NOMO-1 treated with dmso at 0.1 percent for 144 hours (cell line): ENCODE measurements around the gene RAB4B.
A peak's percentile ranks its signal among the peaks of the same experiment; 100 is the strongest.
"Not testable (repeated sequence)": the region's sequence is repeated elsewhere in the genome, so short reads cannot be mapped to it uniquely, and the experiment has no call there.

Experiments
- DNase-seq: peaks from one replicate; lab custom pipeline; 2025; ENCODE audit not compliant: unreplicated experiment; lab: John Stamatoyannopoulos, UW

The RAB4B gene, protein sequence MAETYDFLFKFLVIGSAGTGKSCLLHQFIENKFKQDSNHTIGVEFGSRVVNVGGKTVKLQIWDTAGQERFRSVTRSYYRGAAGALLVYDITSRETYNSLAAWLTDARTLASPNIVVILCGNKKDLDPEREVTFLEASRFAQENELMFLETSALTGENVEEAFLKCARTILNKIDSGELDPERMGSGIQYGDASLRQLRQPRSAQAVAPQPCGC

DNA sequence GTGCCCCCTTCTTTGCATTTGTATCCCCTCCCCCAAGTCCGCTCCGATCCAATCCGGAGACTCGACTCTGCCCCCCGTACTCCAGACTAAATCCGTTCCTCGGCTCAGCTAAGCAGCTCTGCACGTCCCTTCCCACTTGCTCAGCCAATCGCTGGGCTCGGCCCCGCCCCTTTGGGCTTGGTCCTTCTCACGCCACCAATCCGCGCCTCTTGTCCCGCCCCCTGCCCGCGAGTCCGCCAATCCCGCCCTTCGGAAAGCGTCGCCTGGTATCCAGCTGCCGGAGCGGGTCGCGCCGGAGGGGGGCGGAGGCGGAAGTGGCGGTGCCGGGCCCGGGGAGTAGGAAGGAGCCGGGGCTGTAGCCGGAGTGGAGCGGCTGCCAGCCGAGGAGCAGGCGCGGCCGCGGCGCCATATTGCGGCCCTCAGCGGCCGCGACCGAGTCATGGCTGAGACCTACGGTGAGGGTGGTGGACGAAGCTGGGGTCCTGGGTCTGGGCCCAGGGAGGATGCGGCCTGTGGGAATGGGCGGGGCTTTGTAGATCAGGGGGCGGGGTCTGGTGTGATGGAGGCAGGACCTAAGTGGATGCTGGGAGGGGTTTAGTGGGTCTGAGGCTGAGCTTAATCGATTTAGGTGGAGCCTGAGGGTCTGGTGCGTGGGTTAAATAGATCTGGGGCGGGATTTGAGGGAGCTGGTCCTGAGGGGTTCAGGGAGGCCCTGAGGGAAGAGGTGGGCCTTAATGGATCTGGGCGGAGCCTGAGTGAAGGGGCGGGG lies at the start of gene RAB4B:
Gene RAB4B (plus strand): TSS at position 311 of the 769 bp plus-strand sequence. CDS start 129 bp downstream, at position 440.
- DNase-seq = peak; percentile 99

DNA sequence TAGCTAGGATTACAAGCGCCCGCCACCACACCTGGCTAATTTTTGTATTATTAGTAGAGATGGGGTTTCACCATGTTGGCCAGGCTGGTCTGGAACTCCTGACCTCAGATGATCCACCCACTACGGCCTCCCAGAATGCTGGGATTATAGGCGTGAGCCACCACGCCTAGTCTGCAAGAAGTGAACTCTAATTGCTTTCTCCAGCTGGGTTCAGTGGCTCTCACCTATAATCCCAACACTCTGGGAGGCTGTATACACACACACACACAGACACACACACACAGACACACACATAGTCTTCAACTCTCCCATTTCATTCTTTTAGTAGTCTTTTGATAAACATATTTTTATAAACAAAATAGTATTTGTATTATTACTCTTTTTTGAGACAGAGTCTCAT lies 48.0 kb upstream of the RAB4B start:
- DNase-seq = not testable (repeated sequence)

DNA sequence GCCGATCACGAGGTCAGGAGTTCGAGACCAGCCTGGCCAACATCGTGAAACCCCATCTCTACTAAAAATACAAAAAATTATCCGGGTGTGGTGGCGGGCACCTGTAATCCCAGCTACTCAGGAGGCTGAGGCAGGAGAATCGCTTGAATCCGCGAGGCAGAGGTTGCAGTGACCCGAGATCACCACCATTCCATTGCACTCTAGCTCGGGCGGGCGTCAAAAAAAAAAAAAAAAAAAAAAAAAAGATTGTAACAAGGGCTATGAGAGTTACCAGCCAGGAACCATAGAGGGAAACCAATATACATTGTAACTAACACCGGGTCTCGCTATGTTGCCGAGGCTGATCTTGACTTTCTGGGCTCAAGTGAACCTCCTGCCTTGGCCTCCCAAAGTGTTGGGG lies 45.7 kb upstream of the RAB4B start:
- not testable (repeated sequence) for DNase-seq

DNA sequence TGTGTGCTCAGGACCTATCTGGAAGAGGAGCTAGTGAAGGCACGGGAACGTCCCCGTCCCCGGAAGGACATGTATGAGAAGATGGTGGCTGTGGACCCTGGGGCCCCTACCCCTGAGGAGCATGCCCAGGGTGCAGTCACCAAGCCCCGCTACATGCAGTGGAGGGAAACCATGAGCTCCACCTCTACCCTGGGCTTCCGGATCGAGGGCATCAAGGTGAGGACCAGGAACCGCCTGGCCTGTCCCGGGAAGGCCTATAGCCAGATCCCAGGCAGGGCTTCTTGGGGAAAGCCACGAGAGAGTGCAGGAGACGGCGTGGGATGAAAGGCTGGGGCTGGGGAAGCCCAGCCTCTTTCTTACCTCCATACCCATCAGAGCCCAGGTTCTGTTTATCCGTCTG lies 44.9 kb upstream of the RAB4B start:
- no peak for DNase-seq

DNA sequence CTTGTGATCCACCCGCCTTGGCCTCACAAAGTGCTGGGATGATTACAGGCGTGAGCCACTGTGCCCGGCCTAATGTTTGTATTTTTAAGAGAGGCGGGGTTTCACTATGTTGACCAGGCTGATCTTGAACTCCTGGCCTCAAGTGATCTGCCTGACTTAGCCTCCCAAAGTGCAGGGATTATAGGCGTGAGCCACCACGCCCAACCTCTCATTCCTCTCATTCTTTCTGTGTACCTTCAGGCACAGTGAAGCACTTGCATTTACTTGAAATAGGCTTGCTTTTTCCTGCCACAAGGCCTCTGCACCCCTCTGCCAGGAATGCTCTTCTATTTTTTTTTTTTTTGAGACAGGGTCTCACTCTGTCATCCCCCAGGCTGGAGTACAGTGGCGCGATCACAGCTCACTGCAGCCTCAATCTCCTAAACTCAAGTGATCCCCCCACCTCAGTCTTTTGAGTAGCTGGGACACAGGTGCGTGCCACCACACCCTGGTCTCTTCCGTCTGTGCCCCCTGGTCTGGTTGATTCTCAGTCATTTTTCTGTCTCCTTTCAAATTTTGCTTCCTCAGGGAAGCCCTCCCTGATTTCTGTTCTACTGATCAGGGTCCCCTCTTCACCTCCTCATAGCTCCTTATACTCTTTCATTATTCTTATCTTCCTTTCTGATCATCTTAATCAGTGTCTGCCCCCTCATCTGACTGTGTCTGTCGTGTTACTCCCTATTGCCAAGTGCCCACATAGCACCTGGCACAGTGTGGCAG lies 42.9 kb upstream of the RAB4B start:
- no peak for DNase-seq

DNA sequence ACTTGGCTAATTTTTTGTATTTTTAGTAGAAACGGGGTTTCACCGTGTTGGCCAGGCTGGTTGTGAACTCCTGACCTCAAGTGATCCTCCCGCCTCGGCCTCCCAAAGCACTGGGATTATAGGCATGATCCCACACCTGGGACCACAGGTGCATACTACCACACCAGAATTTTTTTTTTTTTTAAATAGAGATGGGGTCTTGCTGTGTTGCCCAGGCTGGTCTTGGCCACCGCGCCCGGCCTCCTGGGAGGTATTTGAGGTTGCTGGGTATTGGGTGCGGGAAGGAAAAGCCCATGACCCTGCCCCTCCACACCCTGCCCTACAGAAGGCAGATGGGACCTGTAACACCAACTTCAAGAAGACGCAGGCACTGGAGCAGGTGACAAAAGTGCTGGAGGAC lies 41.4 kb upstream of the RAB4B start:
- no peak for DNase-seq

DNA sequence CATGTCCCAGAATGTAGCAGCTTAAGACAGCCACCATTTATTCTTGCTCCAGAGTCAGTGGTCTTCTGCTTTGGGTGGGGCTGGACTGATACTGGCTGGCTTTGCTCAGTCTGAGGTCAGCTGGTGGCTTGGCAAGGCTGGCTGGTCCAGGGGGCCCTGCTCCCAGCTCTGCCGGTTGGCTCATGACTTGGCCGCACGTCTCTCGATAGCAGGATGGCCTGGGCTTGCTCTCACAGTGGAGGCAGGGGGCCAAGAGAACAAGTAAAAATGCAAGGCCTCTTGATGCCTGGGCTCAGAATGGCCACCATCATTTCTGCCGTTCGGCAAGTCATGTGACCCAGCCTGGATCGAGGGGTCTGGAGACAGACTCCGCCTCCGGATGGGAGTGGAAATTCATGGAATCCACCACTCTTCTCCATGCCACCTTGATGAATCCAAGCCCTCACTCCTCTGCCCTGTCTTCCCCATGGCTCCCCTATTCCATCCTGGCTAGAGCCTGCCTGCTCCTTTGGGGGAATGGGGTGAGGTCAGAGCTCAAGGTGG lies 40.9 kb upstream of the RAB4B start:
- DNase-seq = no peak

DNA sequence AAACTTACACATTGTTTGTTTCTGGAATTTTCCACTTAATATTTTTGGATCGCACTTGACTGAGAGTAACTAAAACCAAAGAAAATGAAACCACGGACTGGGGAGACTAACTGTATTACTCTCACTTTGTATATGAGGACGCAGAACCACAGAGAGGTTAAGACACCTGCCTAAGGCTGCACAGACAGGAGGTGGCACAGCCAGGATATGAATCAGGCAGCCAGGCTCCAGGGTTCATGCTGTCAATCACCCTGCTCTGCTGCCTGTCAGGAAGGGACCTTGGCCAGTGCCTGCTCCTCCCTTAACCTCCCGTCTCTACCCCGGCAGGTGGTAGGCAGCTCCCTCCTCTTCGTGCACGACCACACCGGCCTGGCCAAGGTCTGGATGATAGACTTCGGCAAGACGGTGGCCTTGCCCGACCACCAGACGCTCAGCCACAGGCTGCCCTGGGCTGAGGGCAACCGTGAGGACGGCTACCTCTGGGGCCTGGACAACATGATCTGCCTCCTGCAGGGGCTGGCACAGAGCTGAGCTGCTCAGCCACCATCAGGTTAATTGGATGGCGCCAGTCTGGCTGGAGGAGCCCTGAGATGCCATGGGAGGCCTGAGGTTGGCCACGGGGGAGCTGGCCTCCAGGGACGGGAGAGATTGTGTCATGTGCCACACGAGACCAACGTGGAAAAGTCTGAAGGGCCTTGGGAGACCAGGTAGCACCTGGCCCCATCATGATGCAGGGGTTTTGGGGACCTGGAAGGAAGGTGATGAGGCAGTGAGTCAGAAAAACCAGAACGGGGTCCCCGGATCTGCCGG lies 38.8 kb upstream of the RAB4B start:
- no peak for DNase-seq

DNA sequence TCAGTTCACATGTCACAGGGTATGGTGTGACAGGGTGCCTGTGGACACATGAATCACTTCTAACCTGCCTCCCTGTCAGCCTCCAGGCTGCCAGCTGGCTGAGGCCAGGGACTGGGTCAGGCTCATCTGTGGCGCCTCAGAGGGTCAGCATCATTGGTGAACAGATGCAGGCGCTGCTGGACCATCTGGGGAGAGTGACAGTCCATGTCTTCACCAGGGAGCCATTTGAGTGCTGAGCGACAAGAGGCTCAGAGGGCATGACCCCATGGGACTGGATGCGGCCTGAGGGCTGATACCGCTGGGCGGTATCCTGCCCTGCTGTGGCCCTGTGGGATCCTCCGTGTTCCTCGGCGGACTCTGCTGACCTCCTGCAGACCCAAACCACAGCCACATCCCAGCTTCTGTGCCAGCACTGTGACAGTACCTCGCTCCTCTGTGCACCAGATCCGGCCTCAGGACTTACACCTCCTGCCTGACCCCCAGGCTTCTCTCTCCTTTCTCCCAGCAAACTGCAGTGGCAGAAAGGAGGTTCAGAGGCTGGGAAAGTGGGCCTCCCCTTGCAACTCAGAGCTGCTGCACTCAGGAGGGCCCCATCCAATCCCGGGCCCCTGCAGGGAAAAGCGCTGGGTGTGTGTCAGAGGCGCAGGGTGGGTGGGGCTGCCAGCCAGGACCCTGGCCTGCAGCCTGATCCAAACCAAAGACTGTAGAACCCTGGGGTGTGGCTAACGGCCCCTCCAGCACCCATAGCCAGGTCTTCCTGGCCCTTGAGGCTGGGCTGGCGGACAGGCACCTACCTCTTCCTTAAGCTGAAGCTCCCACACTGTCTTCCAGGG lies 38.0 kb upstream of the RAB4B start:
- DNase-seq = no peak

DNA sequence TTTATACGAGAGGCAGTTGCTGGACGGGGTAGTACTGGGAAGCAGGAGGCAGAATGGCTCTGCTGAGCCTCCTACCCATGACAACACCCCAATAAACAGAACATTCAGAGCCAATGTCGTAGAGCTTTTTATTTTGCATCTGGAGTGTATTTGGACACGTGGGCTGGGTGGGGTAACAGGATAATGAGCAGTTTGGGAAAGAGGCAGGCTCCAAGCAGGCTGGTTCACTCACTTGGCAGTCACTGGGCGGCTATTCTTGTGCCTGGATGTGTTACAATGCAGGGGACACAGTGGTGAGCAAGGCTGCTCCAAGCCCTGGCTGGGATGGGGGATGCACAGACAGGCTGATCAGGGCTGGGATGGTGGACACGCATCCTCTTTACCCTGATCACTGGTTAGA lies 37.3 kb upstream of the RAB4B start:
- no peak for DNase-seq

DNA sequence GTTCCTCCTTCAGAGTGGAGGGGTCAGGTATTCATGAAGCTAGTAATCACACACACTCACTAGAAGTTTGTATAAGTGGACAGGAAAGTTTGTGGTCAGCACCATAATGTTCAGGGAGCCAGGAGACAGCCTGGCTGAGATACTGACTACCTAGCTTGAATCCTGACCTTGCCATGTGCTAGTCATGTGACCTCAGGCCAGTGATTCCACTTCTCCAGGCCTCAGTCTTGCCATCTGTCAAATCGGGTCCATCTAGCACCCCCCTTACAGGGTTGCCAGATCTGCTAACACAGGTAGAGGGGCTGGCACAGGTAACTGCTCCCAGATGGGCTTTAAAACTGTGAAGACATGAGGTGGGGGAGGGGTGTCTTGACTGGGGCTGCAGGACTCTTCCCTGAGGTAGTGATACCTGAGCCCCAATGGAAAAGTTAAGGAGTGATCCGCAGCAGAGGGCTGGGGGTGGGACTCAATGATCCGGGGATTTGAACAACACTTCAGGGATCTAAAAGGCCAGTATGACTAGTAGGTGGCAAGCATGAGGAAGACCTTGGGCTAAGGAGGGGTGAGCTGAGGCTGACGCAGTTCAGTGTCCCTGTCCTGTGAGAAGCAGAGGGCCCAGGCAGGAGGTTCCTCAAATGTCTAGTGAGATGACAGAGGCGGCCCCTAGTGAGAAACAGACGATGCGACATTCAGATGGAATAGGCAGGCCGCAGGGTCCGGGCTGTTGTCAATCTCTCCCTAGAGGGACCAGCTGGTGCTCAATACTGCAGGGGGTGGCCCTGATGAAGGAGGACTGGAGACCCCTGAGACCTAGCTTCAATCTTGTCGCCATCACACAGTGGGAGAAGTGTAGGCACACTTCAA lies 36.3 kb upstream of the RAB4B start:
- no peak for DNase-seq

DNA sequence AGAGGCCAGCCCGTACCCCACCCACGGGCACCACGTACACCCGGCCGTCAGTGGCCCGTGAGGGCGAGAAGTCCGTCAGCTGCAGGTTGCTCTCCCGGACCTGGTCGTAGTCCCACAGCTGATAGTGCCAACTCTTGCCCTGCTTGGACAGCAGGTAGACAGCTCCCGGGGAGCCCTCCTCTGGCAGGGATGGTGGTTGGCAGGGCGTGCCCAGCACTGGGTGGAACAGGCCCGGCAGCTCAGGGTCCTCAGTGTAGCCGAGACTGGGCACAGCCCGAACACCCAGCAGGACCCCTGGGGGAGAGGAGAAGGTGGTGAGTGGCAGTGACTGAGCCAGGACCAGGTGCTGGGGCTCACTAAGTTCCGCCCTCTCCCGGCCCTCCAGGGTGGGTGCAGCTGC lies 35.6 kb upstream of the RAB4B start:
- no peak for DNase-seq

DNA sequence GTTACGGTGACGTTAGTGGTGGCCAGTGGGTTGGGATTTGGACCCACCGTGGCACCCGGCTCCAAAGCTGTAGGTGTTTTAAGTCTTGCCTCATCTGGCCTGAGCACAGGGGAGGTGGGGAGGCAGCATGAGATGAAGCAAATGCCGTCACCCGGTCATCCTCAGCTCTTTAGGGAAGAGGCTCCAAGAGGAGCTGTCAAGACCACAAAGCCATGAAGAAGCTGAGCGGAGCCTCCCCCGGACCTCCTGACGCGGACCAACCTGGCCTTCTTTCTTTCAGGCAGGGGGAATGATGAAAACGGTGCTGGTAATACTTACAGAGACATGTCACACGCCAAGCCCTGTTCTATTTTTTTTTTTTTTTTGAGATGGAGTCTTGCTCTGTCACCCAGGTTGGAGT lies 35.2 kb upstream of the RAB4B start:
- DNase-seq = no peak

DNA sequence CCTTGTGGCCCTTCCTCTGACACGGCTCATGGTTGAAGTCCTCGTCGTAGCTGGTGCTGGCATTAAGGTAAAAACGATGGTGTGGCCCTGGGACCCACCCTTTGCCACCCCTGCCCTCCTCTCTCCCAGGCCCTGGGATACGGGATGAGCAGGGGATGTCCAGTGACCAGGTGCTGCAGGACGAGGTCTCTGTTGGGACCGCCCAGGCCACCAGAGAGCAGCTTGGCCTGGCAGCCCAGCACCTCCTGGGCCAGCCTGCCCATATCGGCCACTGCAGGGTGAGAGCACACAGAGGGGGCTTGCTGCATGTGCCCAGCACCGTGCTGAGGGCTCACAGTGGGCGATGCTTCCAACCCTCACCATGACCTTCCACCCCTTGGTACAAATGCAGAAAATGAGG lies 34.1 kb upstream of the RAB4B start:
- no peak for DNase-seq

DNA sequence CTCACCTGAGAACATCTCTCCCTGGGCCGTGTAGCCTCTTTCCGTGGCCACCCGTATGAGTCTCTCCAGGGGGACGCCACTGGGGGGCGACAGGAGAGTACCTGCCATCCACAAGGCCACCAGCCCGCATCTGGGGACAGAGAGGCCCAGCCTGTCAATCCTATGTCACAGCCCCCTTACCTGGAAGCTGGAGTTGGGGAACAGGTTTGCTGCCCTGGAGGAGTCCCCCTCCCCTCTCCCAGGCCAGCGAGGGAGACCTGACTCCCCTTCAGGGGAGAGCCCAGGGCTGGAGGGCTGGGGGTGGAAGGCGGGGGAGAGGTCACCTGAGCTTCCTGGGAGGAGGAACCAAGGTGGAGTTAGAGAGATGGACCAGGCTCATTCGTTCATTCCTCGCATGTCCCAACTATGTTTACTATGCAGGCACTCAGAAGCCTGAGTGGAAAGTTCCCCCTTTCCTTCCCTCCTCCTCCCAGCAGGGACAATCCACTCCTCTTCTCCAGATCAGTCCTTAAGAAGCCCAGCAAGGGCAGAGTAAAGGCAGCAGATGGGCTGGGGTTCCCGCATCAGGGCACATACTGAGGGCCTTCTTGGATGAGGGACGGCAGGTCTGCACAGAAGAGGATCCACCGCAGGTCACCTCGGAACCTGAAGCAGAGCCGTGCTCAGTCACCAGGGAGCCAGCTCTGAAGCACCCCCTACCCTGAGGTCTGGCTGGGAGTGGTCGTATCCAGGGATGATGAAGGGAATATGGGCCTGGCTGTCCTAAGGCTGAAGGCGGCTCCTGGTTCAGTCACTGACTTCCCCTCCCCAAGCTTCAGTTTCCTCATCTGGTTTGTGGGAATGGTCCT lies 33.3 kb upstream of the RAB4B start:
- DNase-seq = no peak

DNA sequence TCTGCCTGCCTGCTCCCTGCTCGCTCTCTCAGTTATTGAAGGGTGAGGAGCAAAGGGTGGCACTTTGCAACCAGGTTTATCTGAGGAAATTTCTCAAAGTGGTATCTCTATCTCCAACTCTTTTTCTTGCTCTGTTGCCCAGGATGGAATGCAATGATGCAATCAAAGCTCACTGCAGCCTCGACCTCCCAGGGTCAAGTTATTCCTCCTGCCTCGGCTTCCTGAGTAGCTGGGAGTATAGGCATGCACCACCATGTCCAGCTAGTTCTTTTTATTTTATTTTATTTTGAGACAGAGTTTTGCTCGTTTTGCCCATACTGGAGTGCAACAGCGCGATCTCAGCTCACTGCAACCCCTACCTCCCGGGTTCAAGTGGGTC lies 32.7 kb upstream of the RAB4B start:
- no peak for DNase-seq

DNA sequence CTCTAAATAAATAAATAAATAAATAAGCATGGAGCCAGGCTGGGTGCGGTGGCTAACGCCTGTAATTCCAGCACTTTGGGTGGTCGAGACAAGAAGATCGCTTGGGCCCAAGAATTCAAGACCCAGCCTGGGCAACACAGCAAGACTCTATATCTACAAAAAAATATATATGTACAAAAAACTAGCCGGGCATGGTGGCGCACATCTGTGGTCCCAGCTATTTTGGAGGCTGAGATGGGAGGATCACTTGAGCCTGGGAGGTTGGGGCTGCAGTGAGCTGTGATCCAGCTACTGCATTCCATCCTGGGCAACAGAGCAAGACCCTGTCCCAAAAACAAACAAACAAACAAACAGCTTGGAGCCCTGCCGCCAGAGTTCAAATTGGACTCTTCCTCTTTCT lies 30.5 kb upstream of the RAB4B start:
- no peak for DNase-seq
